Measurements from ENCODE around the gene ADGRV1.
"Not testable (repeated sequence)": the region's sequence is repeated elsewhere in the genome, so short reads cannot be mapped to it uniquely, and the experiment has no call there.

ADGRV1 gene

GRCh38 chr5:90645024-90645610 is 86.5 kb downstream of the ADGRV1 start:
- DNase-seq (ENCODE audit: low read depth in 2 of 3, low spot score in 2 of 3), result no peak

- DNase-seq (ENCODE audit: low read depth in 2 of 3, low spot score in 2 of 3), result no peak
These were observed 92.2 kb downstream of the ADGRV1 start for GRCh38 chr5:90650767-90651166.

- no peak for DNase-seq (ENCODE audit: low read depth in 2 of 3, low spot score in 2 of 3)
These were observed 95.6 kb downstream of the ADGRV1 start for GRCh38 chr5:90654215-90654614.

- DNase-seq (ENCODE audit: low read depth in 2 of 3, low spot score in 2 of 3), result no peak
These were observed 96.8 kb downstream of the ADGRV1 start for GRCh38 chr5:90655423-90655822.

- DNase-seq (ENCODE audit: low read depth in 2 of 3, low spot score in 2 of 3), result no peak
These were observed 98.4 kb downstream of the ADGRV1 start for GRCh38 chr5:90657030-90657429.

- no peak for DNase-seq (ENCODE audit: low read depth in 2 of 3, low spot score in 2 of 3)
These were observed 99.2 kb downstream of the ADGRV1 start for GRCh38 chr5:90657788-90658187.

- DNase-seq (ENCODE audit: low read depth in 2 of 3, low spot score in 2 of 3), result no peak
These were observed 100.0 kb downstream of the ADGRV1 start for GRCh38 chr5:90658620-90659019.

GRCh38 chr5:90668079-90668565 is 109.5 kb downstream of the ADGRV1 start:
- DNase-seq (ENCODE audit: low read depth in 2 of 3, low spot score in 2 of 3), result not testable (repeated sequence)

- DNase-seq (ENCODE audit: low read depth in 2 of 3, low spot score in 2 of 3), result no peak
These were observed 116.6 kb downstream of the ADGRV1 start for GRCh38 chr5:90675222-90675621.

GRCh38 chr5:90680921-90681563 is 122.4 kb downstream of the ADGRV1 start:
- no peak for DNase-seq (ENCODE audit: low read depth in 2 of 3, low spot score in 2 of 3)

- DNase-seq (ENCODE audit: low read depth in 2 of 3, low spot score in 2 of 3), result no peak
These were observed 123.7 kb downstream of the ADGRV1 start for GRCh38 chr5:90682278-90682677.

- no peak for DNase-seq (ENCODE audit: low read depth in 2 of 3, low spot score in 2 of 3)
These were observed 126.9 kb downstream of the ADGRV1 start for GRCh38 chr5:90685425-90686022.

- not testable (repeated sequence) for DNase-seq (ENCODE audit: low read depth in 2 of 3, low spot score in 2 of 3)
These were observed 127.8 kb downstream of the ADGRV1 start for GRCh38 chr5:90686363-90686762.

GRCh38 chr5:90687458-90687857 is 128.9 kb downstream of the ADGRV1 start:
- not testable (repeated sequence) for DNase-seq (ENCODE audit: low read depth in 2 of 3, low spot score in 2 of 3)

- DNase-seq (ENCODE audit: low read depth in 2 of 3, low spot score in 2 of 3), result no peak
These were observed 130.5 kb downstream of the ADGRV1 start for GRCh38 chr5:90689064-90689463.

- no peak for DNase-seq (ENCODE audit: low read depth in 2 of 3, low spot score in 2 of 3)
These were observed 131.7 kb downstream of the ADGRV1 start for GRCh38 chr5:90690307-90690706.

GRCh38 chr5:90691533-90691932 is 132.9 kb downstream of the ADGRV1 start:
- no peak for DNase-seq (ENCODE audit: low read depth in 2 of 3, low spot score in 2 of 3)

GRCh38 chr5:90696153-90696552 is 137.6 kb downstream of the ADGRV1 start:
- DNase-seq (ENCODE audit: low read depth in 2 of 3, low spot score in 2 of 3), result no peak

- no peak for DNase-seq (ENCODE audit: low read depth in 2 of 3, low spot score in 2 of 3)
These were observed 141.7 kb downstream of the ADGRV1 start for GRCh38 chr5:90700299-90700698.

- DNase-seq (ENCODE audit: low read depth in 2 of 3, low spot score in 2 of 3), result no peak
These were observed 145.3 kb downstream of the ADGRV1 start for GRCh38 chr5:90703932-90704331.

GRCh38 chr5:90707698-90708097 is 149.1 kb downstream of the ADGRV1 start:
- DNase-seq (ENCODE audit: low read depth in 2 of 3, low spot score in 2 of 3), result no peak

GRCh38 chr5:90709323-90710155 is 150.9 kb downstream of the ADGRV1 start:
- no peak for DNase-seq (ENCODE audit: low read depth in 2 of 3, low spot score in 2 of 3)

All from activated CD8-positive, alpha-beta memory T cell treated with anti-CD3 and anti-CD28 coated beads for 48 hours (primary cell).